B cell (primary cell): ENCODE data around the gene ARHGAP26. TPM values are rescaled to one million over a fixed set of nuclear protein-coding genes. Genes with fewer than 3 reads are reported as not detected.

ENCODE experiments used
- ATAC-seq: fragments of 200-7000 bp; cut with Tn5 transposase; one replicate; pipeline ENCODE4 v1.10.0; 2021; ENCODE audit warnings: low read depth, mild to moderate bottlenecking, moderate number of reproducible peaks, moderate library complexity
- CTCF ChIA-PET: fragments of 350-600 bp; sonication (Branson Sonifier 250); formaldehyde crosslinking; loops from one replicate; lab custom pipeline; 2021; ENCODE audit warnings: antibody characterized with exemption, inconsistent platforms; lab: Charles Lee
- POLR2A ChIA-PET: fragments of 350-600 bp; sonication (Branson Sonifier 250); formaldehyde crosslinking; loops from one replicate; lab custom pipeline; 2021; ENCODE audit warnings: antibody characterized with exemption; lab: Charles Lee
- DNase-seq: peaks from one replicate; pipeline ENCODE4 v3.0.0; 2013
- H2AFZ ChIP-seq: 2 replicates; pipeline ENCODE4 v1.6.1; 2012; ENCODE audit warnings: mild to moderate bottlenecking, low read depth, low read length; ENCODE audit not compliant: insufficient read depth, poor library complexity, severe bottlenecking
- H3K27ac ChIP-seq, 2 donors: 1 replicate in 1 of 2; 2 replicates in 1 of 2; pipeline ENCODE4 v1.5.1; 2012 to 2013; ENCODE audit warnings: low read length in 2 of 2, mild to moderate bottlenecking in 2 of 2, moderate library complexity in 1 of 2
- H3K27me3 ChIP-seq, 4 experiments: fragments of 200-600 bp in 1 of 4; sonication (generic) in 1 of 4; replicated peaks in 1 of 4; 1 replicate in 2 of 4; 2 replicates in 2 of 4; pipeline versions ENCODE4 v1.6.1 to v1.7.0; 2013 to 2016; ENCODE audit warnings: low read length in 3 of 4, mild to moderate bottlenecking in 2 of 4, mixed read lengths in 1 of 4, moderate library complexity in 1 of 4; ENCODE audit not compliant: insufficient read depth in 4 of 4, control insufficient read depth in 3 of 4; ENCODE audit errors: control extremely low read depth in 1 of 4
- H3K36me3 ChIP-seq, 2 experiments: replicated peaks in 1 of 2; 1 replicate in 1 of 2; 2 replicates in 1 of 2; pipeline versions ENCODE4 v1.6.1 to v1.7.1; 2013; ENCODE audit warnings: low read length in 1 of 2; ENCODE audit not compliant: insufficient read depth in 2 of 2, control insufficient read depth in 1 of 2; ENCODE audit errors: control extremely low read depth in 1 of 2, extremely low read depth in 1 of 2
- H3K4me1 ChIP-seq, 2 donors: fragments of 200-600 bp in 1 of 2; sonication (generic) in 1 of 2; 1 replicate in 1 of 2; 2 replicates in 1 of 2; pipeline versions ENCODE4 v1.5.1 to v1.6.1; 2013 to 2017; ENCODE audit warnings: low read length in 2 of 2; ENCODE audit not compliant: control insufficient read depth in 2 of 2, insufficient read depth in 2 of 2
- H3K4me2 ChIP-seq: replicated peaks from 2 replicates; pipeline ENCODE3; 2012; ENCODE audit warnings: mild to moderate bottlenecking, low read depth, low read length; ENCODE audit not compliant: poor library complexity, severe bottlenecking
- H3K4me3 ChIP-seq, 5 experiments: fragments of 200-600 bp in 1 of 5; sonication (generic) in 1 of 5; 1 replicate in 3 of 5; 2 replicates in 2 of 5; pipeline versions ENCODE4 v1.5.1 to v1.7.0; 2011 to 2016; ENCODE audit warnings: low read length in 4 of 5, mild to moderate bottlenecking in 4 of 5, low read depth in 2 of 5, control low read depth in 1 of 5, moderate library complexity in 1 of 5; ENCODE audit not compliant: insufficient read depth in 1 of 5; ENCODE audit errors: control extremely low read depth in 1 of 5, extremely low read depth in 1 of 5
- H3K79me2 ChIP-seq: fragments of 200-600 bp; sonication (generic); one replicate; pipeline ENCODE4 v1.6.0; 2016; ENCODE audit warnings: low read length; ENCODE audit not compliant: control insufficient read depth, insufficient read depth
- H3K9ac ChIP-seq: fragments of 200-600 bp; sonication (generic); 2 replicates; pipeline ENCODE4 v1.6.1; 2017; ENCODE audit warnings: mild to moderate bottlenecking, low read length, moderate library complexity
- H3K9me3 ChIP-seq, 3 donors: one replicate each; pipeline versions ENCODE4 v1.6.1 to v1.7.1; 2013; ENCODE audit warnings: low read length in 2 of 3; ENCODE audit not compliant: control insufficient read depth in 2 of 3, insufficient read depth in 1 of 3; ENCODE audit errors: control extremely low read depth in 1 of 3
- H4K20me1 ChIP-seq: 2 replicates; pipeline ENCODE4 v1.6.0; 2012; ENCODE audit warnings: mild to moderate bottlenecking, low read length; ENCODE audit not compliant: insufficient read depth, control insufficient read depth, poor library complexity, severe bottlenecking
- H3K27ac Mint-ChIP-seq: one replicate; pipeline ENCODE4 v1.8.0; 2021; ENCODE audit warnings: mixed read lengths
- H3K27me3 Mint-ChIP-seq: one replicate; pipeline ENCODE4 v1.8.0; 2021; ENCODE audit warnings: mixed read lengths
- H3K4me1 Mint-ChIP-seq: one replicate; pipeline ENCODE4 v1.8.0; 2021; ENCODE audit warnings: mixed read lengths
- H3K4me3 Mint-ChIP-seq: one replicate; pipeline ENCODE4 v1.8.0; 2021; ENCODE audit warnings: mixed read lengths
- H3K9me3 Mint-ChIP-seq: one replicate; pipeline ENCODE4 v1.8.0; 2022; ENCODE audit warnings: mixed read lengths; ENCODE audit not compliant: insufficient read depth
- CTCF ChIP-seq: fragments of 200-600 bp; IDR thresholded peaks from one replicate; pipeline ENCODE4 v1.8.0; 2022; ENCODE audit warnings: antibody characterized with exemption, mild to moderate bottlenecking
- EZH2 ChIP-seq: IDR thresholded peaks from 2 replicates; pipeline ENCODE4 v1.6.1; 2012; ENCODE audit warnings: borderline replicate concordance, low read depth, mild to moderate bottlenecking, moderate library complexity, low read length; ENCODE audit not compliant: insufficient read depth, poor library complexity, severe bottlenecking
- WGBS: methylation state at CpG from one replicate; pipeline ENCODE4 v1.1.5; 2013; ENCODE audit warnings: missing lambda C conversion rate; ENCODE audit not compliant: insufficient coverage; 5-methylcytosine and 5-hydroxymethylcytosine counted together
- intact Hi-C: fragments of 100-400 bp; cut with micrococcal nuclease; formaldehyde crosslinking; loops from one replicate; pipeline ENCODE4 v1.10.0; 2022
- polyA plus RNA-seq: library from polyadenylated mRNA; depleted of rRNA; stranded (reverse); fragments of >200 nt; gene quantifications from 2 replicates; pipeline ENCODE4 v1.2.3, GENCODE V29; 2012
- total RNA-seq, 2 donors: library from RNA; stranded (reverse); fragments of 120-200 nt in 1 of 2; gene quantifications; 1 replicate in 1 of 2; 2 replicates in 1 of 2; pipeline versions ENCODE4 v1.2.3 to v1.2.4, GENCODE V29; 2013 to 2022

Gene ARHGAP26
- total and polyA plus RNA-seq, 2 donors (not counting 1 experiment from before 2014, with no cell fraction given) = 1.8 to 22.5 TPM

GRCh38 chr5:143191720-143192119 is 421.5 kb downstream of the ARHGAP26 start:
- peaks cover 0 to 8% (median 7%) of the 10 kb centered on the region in 3 donors for H3K9me3 ChIP-seq
- H3K27ac ChIP-seq = no peak overlapping the region
- Mint-ChIP-seq H3K4me3 (no peak overlapping the region), H3K4me1 (no peaks in the 10 kb centered on the region), H3K9me3 (peaks cover 12% of the 10 kb centered on the region), H3K27me3 (no peaks in the 10 kb centered on the region), H3K27ac (no peak overlapping the region)
- intact Hi-C loops = loop anchor here (10.0 kb wide), 1 partner anchor 633 kb away; no protein-coding TSS in a partner anchor
- H3K4me1 ChIP-seq = no peaks in the 10 kb centered on the region
- no peaks in the 10 kb centered on the region for H3K36me3 ChIP-seq
- no peaks in the 10 kb centered on the region for H4K20me1 ChIP-seq
- TF ChIP-seq EZH2 (no peak), CTCF (no peak)
- 98% methylated on average over 4 of the region's 4 CpGs for WGBS
- no peak for ATAC-seq
- DNase-seq = no peak
- ChIA-PET POLR2A (no interaction called here), CTCF (no interaction called here)
- H3K79me2 ChIP-seq = no peaks in the 10 kb centered on the region
- no peak overlapping the region for H3K9ac ChIP-seq
- no peak overlapping the region for H2AFZ ChIP-seq
- no peak overlapping the region for H3K4me3 ChIP-seq
- no peaks in the 10 kb centered on the region for H3K27me3 ChIP-seq
- no peak overlapping the region for H3K4me2 ChIP-seq

- Mint-ChIP-seq H3K27me3 (no peaks in the 10 kb centered on the region), H3K4me3 (no peak overlapping the region), H3K27ac (no peak overlapping the region), H3K9me3 (peaks cover 12% of the 10 kb centered on the region), H3K4me1 (no peaks in the 10 kb centered on the region)
- no peak overlapping the region for H3K4me2 ChIP-seq
- H3K36me3 ChIP-seq = no peaks in the 10 kb centered on the region
- H3K9ac ChIP-seq = no peak overlapping the region
- ATAC-seq (no peak), DNase-seq (no peak)
- intact Hi-C loops = loop anchor here (10.0 kb wide), 1 partner anchor 632 kb away; no protein-coding TSS in a partner anchor
- peaks cover under 1 to 8% (median 7%) of the 10 kb centered on the region in 3 donors for H3K9me3 ChIP-seq
- POLR2A ChIA-PET = interaction anchor here (1.0 kb wide), 1 partner anchor 659 kb away, joined by 3 read pairs; no protein-coding TSS in a partner anchor
- TF ChIP-seq CTCF (no peak), EZH2 (no peak)
- H3K79me2 ChIP-seq = no peaks in the 10 kb centered on the region
- H2AFZ ChIP-seq = no peak overlapping the region
- H3K27me3 ChIP-seq = no peaks in the 10 kb centered on the region
- no peaks in the 10 kb centered on the region for H4K20me1 ChIP-seq
- 98% methylated on average over 4 of the region's 4 CpGs for WGBS
- H3K4me1 ChIP-seq = no peaks in the 10 kb centered on the region
- no peak overlapping the region for H3K4me3 ChIP-seq
- CTCF ChIA-PET = no interaction called here
- H3K27ac ChIP-seq = no peak overlapping the region
Observed at GRCh38 chr5:143192191-143192900, 422.2 kb downstream of the ARHGAP26 start.
